Measurements from ENCODE around the gene POP4. TPM values are rescaled to one million over a fixed set of nuclear protein-coding genes. Genes with fewer than 3 reads are reported as not detected.

POP4 gene
- total and polyA plus RNA-seq, 10 of the 15 experiments (the other 5 are each of a cell fraction or from before 2014, with no cell fraction given), result 52.1 to 231 (median 118) TPM

DNA sequence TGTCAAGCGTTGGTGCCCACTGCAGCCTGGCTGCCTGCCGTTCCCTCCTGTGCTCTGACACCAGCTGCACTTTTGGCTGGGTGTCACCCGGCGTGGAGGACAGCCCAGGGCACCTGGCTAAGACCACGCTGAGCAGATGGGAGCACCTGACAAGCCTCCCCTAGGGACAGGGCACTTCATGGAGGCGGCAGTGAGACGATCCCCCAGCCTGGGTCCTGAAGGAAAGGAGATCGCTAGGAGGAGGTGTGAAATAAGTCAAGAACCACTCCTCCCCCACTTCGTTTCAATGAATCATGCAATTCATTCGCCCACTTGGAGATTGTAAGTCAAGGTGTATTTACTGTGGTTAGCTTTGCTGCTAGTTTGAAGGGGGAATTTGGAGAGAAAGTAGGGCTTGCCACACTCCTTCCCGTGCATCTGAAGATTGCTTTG lies 41.5 kb upstream of the POP4 start (continued):
- TF ChIP-seq TCF12 (IDR thresholded peaks at IDR 0.05; ENCODE audit: low read depth, low read length), result no peak
- TF ChIP-seq ZBTB4 (CRISPR knock-in tag; IDR thresholded peaks at IDR 0.05), result no peak

- FAIRE-seq (no peak), ATAC-seq (no peak), DNase-seq (ENCODE audit: low read depth, low spot score) (no peak)
- SMC1A ChIA-PET (ENCODE audit: uncharacterized antibody, unreplicated experiment), result no interaction called here
- Histone ChIP-seq H3K4me3 (no peak overlapping the region), H3K36me3 (ENCODE audit: control insufficient read depth in 2 of 2, insufficient read depth in 2 of 2, low read length in 1 of 2) (no peaks in the 10 kb centered on the region), H3K27ac (ENCODE audit: control insufficient read depth, insufficient read depth) (no peak overlapping the region), H3K4me1 (ENCODE audit: control insufficient read depth, insufficient read depth, low read length) (no peaks in the 10 kb centered on the region), H3K79me2 (ENCODE audit: control insufficient read depth, insufficient read depth, low read length) (no peaks in the 10 kb centered on the region), H2AFZ (ENCODE audit: control insufficient read depth, low read depth, low read length) (no peak overlapping the region), H4K20me1 (ENCODE audit: control insufficient read depth, insufficient read depth) (no peaks in the 10 kb centered on the region), H3K27me3 (replicated peaks in 1 of 2; ENCODE audit: control insufficient read depth in 2 of 2, insufficient read depth in 2 of 2, low read length in 1 of 2) (no peaks in the 10 kb centered on the region), H3K4me2 (ENCODE audit: control insufficient read depth, insufficient read depth) (no peak overlapping the region), H3K9me3 (replicated peaks; ENCODE audit: control insufficient read depth, insufficient read depth, low read length) (no peaks in the 10 kb centered on the region; the same call in 2 of the 3 replicates), H3K9ac (ENCODE audit: control insufficient read depth, insufficient read depth, low read length) (no peak overlapping the region)
- RAD21 ChIA-PET (ENCODE audit: unreplicated experiment), result no interaction called here
- 69% methylated on average over 19 of the region's 19 CpGs for WGBS (ENCODE audit: insufficient coverage, insufficient replicate concordance, low lambda C conversion rate, missing lambda C conversion rate)
- CTCF ChIA-PET, result no interaction called here
- intact Hi-C loops (cut with micrococcal nuclease; ENCODE audit: unreplicated experiment), result no loop called here
- TF ChIP-seq IKZF2 (IDR thresholded peaks at IDR 0.05), result no peak
- TF ChIP-seq KAT2A (conservative IDR thresholded peaks at IDR 0.05; ENCODE audit: control insufficient read depth, low read depth, low read length), result no peak
- TF ChIP-seq, protein P1, sequence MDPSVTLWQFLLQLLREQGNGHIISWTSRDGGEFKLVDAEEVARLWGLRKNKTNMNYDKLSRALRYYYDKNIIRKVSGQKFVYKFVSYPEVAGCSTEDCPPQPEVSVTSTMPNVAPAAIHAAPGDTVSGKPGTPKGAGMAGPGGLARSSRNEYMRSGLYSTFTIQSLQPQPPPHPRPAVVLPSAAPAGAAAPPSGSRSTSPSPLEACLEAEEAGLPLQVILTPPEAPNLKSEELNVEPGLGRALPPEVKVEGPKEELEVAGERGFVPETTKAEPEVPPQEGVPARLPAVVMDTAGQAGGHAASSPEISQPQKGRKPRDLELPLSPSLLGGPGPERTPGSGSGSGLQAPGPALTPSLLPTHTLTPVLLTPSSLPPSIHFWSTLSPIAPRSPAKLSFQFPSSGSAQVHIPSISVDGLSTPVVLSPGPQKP (IDR thresholded peaks at IDR 0.05; ENCODE audit: low read depth, low read length), result no peak
- TF ChIP-seq TAF1 (IDR thresholded peaks at IDR 0.05; ENCODE audit: borderline replicate concordance, low read depth, low read length), result no peak
- TF ChIP-seq GABPA (IDR thresholded peaks at IDR 0.05; ENCODE audit: low read depth), result no peak
- TF ChIP-seq, protein P2, sequence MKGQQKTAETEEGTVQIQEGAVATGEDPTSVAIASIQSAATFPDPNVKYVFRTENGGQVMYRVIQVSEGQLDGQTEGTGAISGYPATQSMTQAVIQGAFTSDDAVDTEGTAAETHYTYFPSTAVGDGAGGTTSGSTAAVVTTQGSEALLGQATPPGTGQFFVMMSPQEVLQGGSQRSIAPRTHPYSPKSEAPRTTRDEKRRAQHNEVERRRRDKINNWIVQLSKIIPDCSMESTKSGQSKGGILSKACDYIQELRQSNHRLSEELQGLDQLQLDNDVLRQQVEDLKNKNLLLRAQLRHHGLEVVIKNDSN (IDR thresholded peaks at IDR 0.05; ENCODE audit: borderline replicate concordance, extremely low read length, insufficient read depth, low read depth, low read length), result no peak
- TF ChIP-seq E2F4 (IDR thresholded peaks at IDR 0.05; ENCODE audit: low read depth, low read length), result no peak
- peak; percentile 20 for TF ChIP-seq BCL3 (IDR thresholded peaks at IDR 0.05; ENCODE audit: borderline replicate concordance, insufficient read depth, low read depth, low read length, poor library complexity, severe bottlenecking)
- POLR2A ChIA-PET, result interaction anchor here (1.0 kb wide), 1 partner anchor 11 kb away, joined by 3 read pairs; no protein-coding TSS in a partner anchor
- in situ Hi-C loops (cut with MboI), result no loop called here
- BruUV-seq (replicated peaks), result no TSS peak
Measured at GRCh38 chr19:29565171-29565570, 40.9 kb upstream of the POP4 start.
